PFSK-1 (cell line): ENCODE data around the gene LSM14A.

Experiments used
- REST ChIP-seq, 2 experiments: IDR thresholded peaks; 2 replicates each; pipeline versions ENCODE4 v1.6.1 to v1.8.0; 2011 to 2012; ENCODE audit warnings: low read depth in 2 of 2, low read length in 2 of 2, control low read depth in 1 of 2, inconsistent platforms in 1 of 2, mild to moderate bottlenecking in 1 of 2, moderate library complexity in 1 of 2; ENCODE audit not compliant: insufficient read depth in 1 of 2
- TAF1 ChIP-seq: IDR thresholded peaks from 2 replicates; pipeline ENCODE4 v1.6.1; 2012; ENCODE audit warnings: low read length, control low read depth, borderline replicate concordance; ENCODE audit not compliant: insufficient read depth

GRCh38 chr19:34213283-34213682, 41.0 kb downstream of the LSM14A start:
- TF ChIP-seq TAF1 = no peak
- no peak for TF ChIP-seq REST (IDR thresholded peaks at IDR 0.05; ENCODE audit: insufficient read depth in 1 of 2, low read depth in 2 of 2, low read length in 2 of 2)
